ENCODE measurements around the gene FAT3. TPM values are rescaled to one million over a fixed set of nuclear protein-coding genes. Genes with fewer than 3 reads are reported as not detected.
A peak's percentile ranks its signal among the peaks of the same experiment; 100 is the strongest.

The FAT3 gene
- polyA plus RNA-seq, 1 experiment, result 0.11 TPM

DNA sequence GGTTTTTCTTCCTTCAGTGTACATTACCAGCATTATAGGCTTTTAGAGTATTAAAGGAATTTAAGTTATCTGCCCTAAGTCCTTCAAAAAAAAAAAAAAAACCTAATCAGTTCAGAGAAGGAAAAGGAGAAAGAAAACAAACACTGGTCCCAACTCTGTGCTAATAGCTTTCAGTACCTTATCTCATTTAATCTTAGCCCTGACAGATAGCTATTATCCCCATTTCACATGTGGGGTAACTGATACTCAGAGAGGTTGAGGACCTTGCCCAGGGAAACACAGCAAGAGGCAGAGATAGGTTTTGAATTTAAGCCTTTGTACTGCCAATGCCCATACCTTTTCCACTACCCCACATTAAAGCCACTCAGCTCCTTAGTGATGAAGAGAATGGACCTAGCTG, 43.4 kb downstream of the FAT3 start:
- ChIA-PET POLR2A (interaction anchor here (2.1 kb wide), 1 partner anchor 16 kb away, joined by 12 read pairs; no protein-coding TSS in a partner anchor), CTCF (interaction anchor here (0.6 kb wide), 1 partner anchor 13 kb away, joined by 4 read pairs; no protein-coding TSS in a partner anchor)
- Histone ChIP-seq H3K9me3 (ENCODE audit: control insufficient read depth, insufficient read depth, low read length) (no peaks in the 10 kb centered on the region), H3K27me3 (ENCODE audit: control insufficient read depth, insufficient read depth, low read length) (no peaks in the 10 kb centered on the region), H3K27ac (ENCODE audit: low read depth, low read length) (no peak overlapping the region), H3K4me3 (ENCODE audit: low read depth, low read length) (no peak overlapping the region)
- TF ChIP-seq, protein P1, sequence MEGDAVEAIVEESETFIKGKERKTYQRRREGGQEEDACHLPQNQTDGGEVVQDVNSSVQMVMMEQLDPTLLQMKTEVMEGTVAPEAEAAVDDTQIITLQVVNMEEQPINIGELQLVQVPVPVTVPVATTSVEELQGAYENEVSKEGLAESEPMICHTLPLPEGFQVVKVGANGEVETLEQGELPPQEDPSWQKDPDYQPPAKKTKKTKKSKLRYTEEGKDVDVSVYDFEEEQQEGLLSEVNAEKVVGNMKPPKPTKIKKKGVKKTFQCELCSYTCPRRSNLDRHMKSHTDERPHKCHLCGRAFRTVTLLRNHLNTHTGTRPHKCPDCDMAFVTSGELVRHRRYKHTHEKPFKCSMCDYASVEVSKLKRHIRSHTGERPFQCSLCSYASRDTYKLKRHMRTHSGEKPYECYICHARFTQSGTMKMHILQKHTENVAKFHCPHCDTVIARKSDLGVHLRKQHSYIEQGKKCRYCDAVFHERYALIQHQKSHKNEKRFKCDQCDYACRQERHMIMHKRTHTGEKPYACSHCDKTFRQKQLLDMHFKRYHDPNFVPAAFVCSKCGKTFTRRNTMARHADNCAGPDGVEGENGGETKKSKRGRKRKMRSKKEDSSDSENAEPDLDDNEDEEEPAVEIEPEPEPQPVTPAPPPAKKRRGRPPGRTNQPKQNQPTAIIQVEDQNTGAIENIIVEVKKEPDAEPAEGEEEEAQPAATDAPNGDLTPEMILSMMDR (IDR thresholded peaks at IDR 0.05; ENCODE audit: low read depth, low read length), result no peak
- no peak for DNase-seq (ENCODE audit: low read depth, low spot score)

DNA sequence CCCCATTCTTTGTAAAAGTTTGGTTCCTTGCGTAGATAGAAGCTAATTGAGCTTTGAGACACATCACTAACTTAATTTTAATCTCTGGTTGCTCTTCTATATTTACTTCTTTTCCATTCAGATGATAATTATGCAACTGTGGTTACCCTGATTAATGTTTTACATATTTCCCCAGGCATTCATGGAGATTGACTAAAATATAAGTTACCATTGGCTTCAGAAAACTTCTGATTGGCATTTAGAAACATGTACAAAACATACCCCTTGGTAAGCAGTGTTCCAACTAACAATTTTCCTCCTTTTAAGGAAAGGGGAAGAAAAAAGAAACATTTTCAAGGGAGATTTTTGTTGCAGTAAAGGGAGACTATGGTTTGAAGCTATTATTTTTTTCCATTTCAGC, 43.9 kb downstream of the FAT3 start:
- Histone ChIP-seq H3K4me3 (ENCODE audit: low read depth, low read length) (no peak overlapping the region), H3K27ac (ENCODE audit: low read depth, low read length) (no peak overlapping the region), H3K9me3 (ENCODE audit: control insufficient read depth, insufficient read depth, low read length) (no peaks in the 10 kb centered on the region), H3K27me3 (ENCODE audit: control insufficient read depth, insufficient read depth, low read length) (no peaks in the 10 kb centered on the region)
- TF ChIP-seq, protein P1 (IDR thresholded peaks at IDR 0.05; ENCODE audit: low read depth, low read length), result no peak
- no peak for DNase-seq (ENCODE audit: low read depth, low spot score)
- CTCF ChIA-PET, result interaction anchor here (0.6 kb wide), 1 partner anchor 13 kb away, joined by 4 read pairs; no protein-coding TSS in a partner anchor
- POLR2A ChIA-PET, result interaction anchor here (2.1 kb wide), 1 partner anchor 16 kb away, joined by 12 read pairs; no protein-coding TSS in a partner anchor

DNA sequence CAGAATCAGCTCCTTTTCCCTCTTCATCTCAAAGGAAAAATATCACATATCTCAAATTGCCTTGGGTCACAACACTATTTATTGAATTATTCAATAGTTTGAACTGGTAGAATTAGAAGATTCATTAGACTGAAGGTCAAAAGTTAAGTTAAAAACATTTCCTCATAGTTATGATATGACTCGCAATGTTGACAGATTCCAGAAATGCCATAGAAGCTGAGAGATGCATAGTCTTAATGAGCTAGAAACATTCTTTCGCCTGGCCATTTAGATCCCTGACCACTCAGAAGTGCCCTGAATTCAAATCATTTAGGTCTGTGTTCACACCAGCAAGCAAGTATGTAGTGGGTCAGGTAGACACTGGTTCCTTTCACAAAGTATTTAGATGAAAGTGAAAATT, 44.4 kb downstream of the FAT3 start:
- H3K9me3 ChIP-seq (ENCODE audit: control insufficient read depth, insufficient read depth, low read length), result no peaks in the 10 kb centered on the region
- H3K4me3 ChIP-seq (ENCODE audit: low read depth, low read length), result no peak overlapping the region
- H3K27me3 ChIP-seq (ENCODE audit: control insufficient read depth, insufficient read depth, low read length), result no peaks in the 10 kb centered on the region
- POLR2A ChIA-PET, result interaction anchor here (2.1 kb wide), 1 partner anchor 17 kb away, joined by 12 read pairs; no protein-coding TSS in a partner anchor
- no peak overlapping the region for H3K27ac ChIP-seq (ENCODE audit: low read depth, low read length)
- CTCF ChIA-PET, result no interaction called here
- TF ChIP-seq, protein P1 (IDR thresholded peaks at IDR 0.05; ENCODE audit: low read depth, low read length), result no peak
- DNase-seq (ENCODE audit: low read depth, low spot score), result peak; percentile 16

DNA sequence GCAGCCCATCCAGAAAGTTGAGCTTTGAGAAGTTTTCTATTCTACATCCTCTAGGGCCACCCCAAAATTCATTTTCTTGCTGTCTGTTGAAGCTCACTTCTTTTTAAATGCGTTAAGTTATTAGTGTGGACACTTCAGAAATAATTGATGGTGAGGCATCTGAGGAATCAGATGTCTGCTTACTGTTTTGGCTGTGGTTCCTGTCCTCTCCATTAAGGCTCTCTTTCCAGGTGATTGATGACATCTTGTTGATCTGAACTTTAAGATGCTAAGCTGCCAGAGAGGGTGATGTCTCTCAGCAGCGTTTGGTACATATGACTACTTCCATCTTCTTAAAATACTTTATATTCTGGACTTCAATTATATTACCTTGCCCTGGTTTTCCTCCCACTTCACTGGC, 45.2 kb downstream of the FAT3 start:
- Histone ChIP-seq H3K27ac (ENCODE audit: low read depth, low read length) (no peak overlapping the region), H3K27me3 (ENCODE audit: control insufficient read depth, insufficient read depth, low read length) (no peaks in the 10 kb centered on the region), H3K4me3 (ENCODE audit: low read depth, low read length) (no peak overlapping the region), H3K9me3 (ENCODE audit: control insufficient read depth, insufficient read depth, low read length) (no peaks in the 10 kb centered on the region)
- ChIA-PET CTCF (no interaction called here), POLR2A (no interaction called here)
- TF ChIP-seq, protein P1 (IDR thresholded peaks at IDR 0.05; ENCODE audit: low read depth, low read length), result no peak
- DNase-seq (ENCODE audit: low read depth, low spot score), result no peak

DNA sequence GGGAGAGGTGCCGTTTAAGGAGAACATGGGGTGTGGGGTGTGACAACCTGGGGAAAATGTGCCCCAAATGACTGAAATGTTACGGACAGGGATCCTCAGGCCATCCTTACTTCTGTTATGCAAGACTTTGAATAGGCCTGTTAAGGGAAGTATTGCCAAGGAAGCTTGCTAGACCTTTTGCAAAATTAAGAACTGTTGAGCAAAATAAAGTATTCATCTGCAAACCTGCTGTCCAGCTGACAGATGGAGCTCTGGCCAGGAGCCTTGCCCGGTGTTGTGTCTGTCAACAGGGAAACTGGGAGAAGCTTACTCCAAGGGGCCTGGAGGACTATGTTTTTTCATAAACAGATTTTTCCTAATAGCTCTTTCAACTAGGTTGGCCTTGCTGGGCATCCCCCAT, 48.0 kb downstream of the FAT3 start:
- CTCF ChIA-PET, result interaction anchor here (0.9 kb wide), 1 partner anchor 10 kb away, joined by 3 read pairs; no protein-coding TSS in a partner anchor
- POLR2A ChIA-PET, result no interaction called here

More for the DNA sequence above, 48.0 kb downstream of the FAT3 start:
- Histone ChIP-seq H3K4me3 (ENCODE audit: low read depth, low read length) (no peak overlapping the region), H3K27me3 (ENCODE audit: control insufficient read depth, insufficient read depth, low read length) (no peaks in the 10 kb centered on the region), H3K9me3 (ENCODE audit: control insufficient read depth, insufficient read depth, low read length) (no peaks in the 10 kb centered on the region), H3K27ac (ENCODE audit: low read depth, low read length) (no peak overlapping the region)
- TF ChIP-seq, protein P1 (IDR thresholded peaks at IDR 0.05; ENCODE audit: low read depth, low read length), result no peak
- no peak for DNase-seq (ENCODE audit: low read depth, low spot score)
